Transverse colon (tissue), 4 donors: Measurements from ENCODE around the gene FGGY. TPM values are rescaled to one million over a fixed set of nuclear protein-coding genes. Genes with fewer than 3 reads are reported as not detected.

Source experiments
- DNase-seq: peaks from one replicate; pipeline ENCODE4 v3.0.0-alpha.2; 2019
- H3K27ac ChIP-seq, 4 donors: fragments of 200-600 bp; sonication (generic); 2 replicates each; pipeline ENCODE4 v1.5.1; 2016 to 2018; ENCODE audit warnings: inconsistent platforms in 4 of 4
- H3K27me3 ChIP-seq: fragments of 200-600 bp; sonication (generic); 2 replicates; pipeline ENCODE4 v1.5.1; 2017; ENCODE audit warnings: inconsistent platforms
- H3K36me3 ChIP-seq, 4 donors: fragments of 200-600 bp; sonication (generic); 2 replicates each; pipeline ENCODE4 v1.5.1; 2017 to 2019; ENCODE audit warnings: inconsistent platforms in 4 of 4
- H3K4me1 ChIP-seq, 4 donors: fragments of 200-600 bp; sonication (generic); 2 replicates each; pipeline ENCODE4 v1.5.1; 2017 to 2020; ENCODE audit warnings: inconsistent platforms in 4 of 4
- H3K4me3 ChIP-seq, 4 donors: fragments of 200-600 bp; sonication (generic); 1 replicate in 1 of 4; 2 replicates in 3 of 4; pipeline versions ENCODE4 v1.5.1 to v1.6.1; 2017 to 2019; ENCODE audit warnings: inconsistent platforms in 4 of 4
- H3K9me3 ChIP-seq, 2 donors: fragments of 200-600 bp; sonication (generic); 2 replicates each; pipeline ENCODE4 v1.5.1; 2017 to 2019; ENCODE audit warnings: inconsistent platforms in 2 of 2
- CTCF ChIP-seq, 5 experiments: fragments of 200-600 bp in 3 of 5; fragments of 450-650 bp in 2 of 5; sonication (generic) in 3 of 5; IDR thresholded peaks; 1 replicate in 2 of 5; 2 replicates in 3 of 5; pipeline ENCODE4 v1.5.1; 2016 to 2017; ENCODE audit warnings: antibody characterized with exemption in 5 of 5, inconsistent platforms in 3 of 5, mild to moderate bottlenecking in 2 of 5, moderate library complexity in 1 of 5
- EP300 ChIP-seq: sonication (generic); formaldehyde crosslinking; IDR thresholded peaks from one replicate; pipeline ENCODE4 v1.6.1; 2017; ENCODE audit warnings: antibody characterized with exemption, low read depth
- POLR2A ChIP-seq: fragments of 450-650 bp; IDR thresholded peaks from one replicate; pipeline ENCODE4 v1.6.1; 2016; ENCODE audit warnings: antibody characterized with exemption, mild to moderate bottlenecking, moderate library complexity
- POLR2AphosphoS5 ChIP-seq, 3 donors: sonication (generic); formaldehyde crosslinking; IDR thresholded peaks; one replicate each; pipeline ENCODE4 v1.6.1; 2016; ENCODE audit warnings: antibody characterized with exemption in 3 of 3
- WGBS, 2 donors: methylation state at CpG; one replicate each; pipeline ENCODE4 v1.1.5; 2018; ENCODE audit warnings: low coverage in 1 of 2; 5-methylcytosine and 5-hydroxymethylcytosine counted together
- in situ Hi-C, 4 donors: fragments of 200-750 bp; cut with MboI; loops; one replicate each; pipeline versions ENCODE4 v1.15.0 to v1.15.1; 2017; ENCODE audit warnings: low sequenced_read_pairs in 3 of 4, low pct_ligation_motif_present in 1 of 4, low pct_unique_long_range_greater_than_20kb in 1 of 4
- intact Hi-C: fragments of 100-400 bp; cut with DNase I; formaldehyde crosslinking; loops from one replicate; pipeline ENCODE4 v1.15.1; 2023; ENCODE audit warnings: low total_unique reads
- total RNA-seq, 4 donors: library from RNA; depleted of rRNA; stranded (reverse); fragments of >200 nt; gene quantifications; one replicate each; pipeline ENCODE4 v1.1.0, GENCODE V29; 2016

FGGY gene
- total RNA-seq, 4 donors from 2014 or later, result 18.2 to 97.7 (median 27.1) TPM

- no peaks in the 10 kb centered on the region for H3K36me3 ChIP-seq
- no peak overlapping the region for H3K4me3 ChIP-seq
- intact Hi-C loops (no loop called here), in situ Hi-C loops (no loop called here)
- peaks cover 0 to 18% (median 2%) of the 10 kb centered on the region in 4 donors for H3K4me1 ChIP-seq
- H3K27ac ChIP-seq, result no peak overlapping the region
- no peaks in the 10 kb centered on the region for H3K27me3 ChIP-seq
- TF ChIP-seq POLR2AphosphoS5 (IDR thresholded peaks at IDR 0.05), result no peak
- no peak for TF ChIP-seq CTCF (IDR thresholded peaks at IDR 0.05)
- TF ChIP-seq EP300, result no peak
- no peak for TF ChIP-seq POLR2A
- no peak for DNase-seq
- H3K9me3 ChIP-seq, result no peaks in the 10 kb centered on the region
- 88 to 97% methylated on average over 1 to 8 of the region's 8 CpGs for WGBS, 2 donors
Observed at GRCh38 chr1:59361766-59362165, 64.9 kb downstream of the FGGY start.

GRCh38 chr1:59364037-59364436 lies 67.1 kb downstream of the FGGY start:
- WGBS, 2 donors, result 75 to 91% methylated on average over 2 of the region's 2 CpGs
- Histone ChIP-seq H3K36me3 (no peaks in the 10 kb centered on the region), H3K4me1 (peaks cover 0 to 17% (median 7%) of the 10 kb centered on the region in 4 donors), H3K9me3 (no peaks in the 10 kb centered on the region), H3K27ac (no peak overlapping the region), H3K4me3 (no peak overlapping the region), H3K27me3 (no peaks in the 10 kb centered on the region)
- no peak for DNase-seq
- TF ChIP-seq EP300 (no peak), CTCF (IDR thresholded peaks at IDR 0.05) (no peak), POLR2A (no peak), POLR2AphosphoS5 (IDR thresholded peaks at IDR 0.05) (no peak)
- in situ Hi-C loops, result no loop called here
- intact Hi-C loops, result no loop called here

GRCh38 chr1:59366346-59366745 lies 69.5 kb downstream of the FGGY start:
- TF ChIP-seq CTCF (IDR thresholded peaks at IDR 0.05) (no peak), EP300 (no peak), POLR2AphosphoS5 (IDR thresholded peaks at IDR 0.05) (no peak)
- H3K4me3 ChIP-seq, result no peak overlapping the region
- 70 to 86% methylated on average over 5 of the region's 5 CpGs for WGBS, 2 donors
- H3K9me3 ChIP-seq, result no peaks in the 10 kb centered on the region
- no peaks in the 10 kb centered on the region for H3K36me3 ChIP-seq
- in situ Hi-C loops, result no loop called here
- H3K27me3 ChIP-seq, result no peaks in the 10 kb centered on the region
- intact Hi-C loops, result no loop called here
- H3K27ac ChIP-seq, result peak overlapping the region; percentile 41 to 73 (median 65)
- H3K4me1 ChIP-seq, result peaks cover 0 to 16% (median 7%) of the 10 kb centered on the region in 4 donors
- DNase-seq, result no peak

- DNase-seq, result peak; percentile 39
- in situ Hi-C loops, result no loop called here
- intact Hi-C loops, result no loop called here
- Histone ChIP-seq H3K27me3 (no peaks in the 10 kb centered on the region), H3K27ac (peak overlapping the region; percentile 41 to 73 (median 65)), H3K36me3 (no peaks in the 10 kb centered on the region), H3K4me1 (peaks cover 0 to 16% (median 7%) of the 10 kb centered on the region in 4 donors), H3K9me3 (no peaks in the 10 kb centered on the region), H3K4me3 (no peak overlapping the region)
- TF ChIP-seq POLR2AphosphoS5 (IDR thresholded peaks at IDR 0.05), result peak in 2 of 3 donors; percentile 38 to 42
- peak; percentile 16 for TF ChIP-seq POLR2A
- TF ChIP-seq EP300, result no peak
- WGBS, 2 donors, result 43 to 69% methylated on average over 2 to 6 of the region's 6 CpGs
Observed at GRCh38 chr1:59367301-59368007, 70.6 kb downstream of the FGGY start.
